Prostate gland (tissue), 2 donors: ENCODE measurements around the gene UBE2D4. TPM values are rescaled to one million over a fixed set of nuclear protein-coding genes. Genes with fewer than 3 reads are reported as not detected.

ENCODE experiments used
- DNase-seq: peaks from one replicate; pipeline ENCODE4 v3.0.0-alpha.2; 2019; ENCODE audit warnings: low spot score
- H3K27ac ChIP-seq, 2 donors: fragments of 200-600 bp; sonication (generic); 2 replicates each; pipeline ENCODE4 v1.5.1; 2017 to 2019
- H3K27me3 ChIP-seq: fragments of 200-600 bp; sonication (generic); replicated peaks from 2 replicates; pipeline ENCODE4 v1.5.1; 2019; ENCODE audit not compliant: insufficient read depth
- H3K36me3 ChIP-seq, 2 donors: fragments of 200-600 bp; sonication (generic); 1 replicate in 1 of 2; 2 replicates in 1 of 2; pipeline versions ENCODE4 v1.5.1 to v1.8.1; 2017 to 2019
- H3K4me1 ChIP-seq: fragments of 200-600 bp; sonication (generic); replicated peaks from 2 replicates; pipeline ENCODE4 v1.5.1; 2019
- H3K4me3 ChIP-seq, 2 donors: fragments of 200-600 bp; sonication (generic); 2 replicates each; pipeline ENCODE4 v1.5.1; 2017 to 2019
- H3K9me3 ChIP-seq: fragments of 200-600 bp; sonication (generic); 2 replicates; pipeline ENCODE4 v1.5.1; 2017
- CTCF ChIP-seq, 4 experiments: fragments of 200-600 bp in 2 of 4; fragments of 450-650 bp in 2 of 4; sonication (generic) in 2 of 4; IDR thresholded peaks; 1 replicate in 3 of 4; 2 replicates in 1 of 4; pipeline ENCODE4 v1.5.1; 2016 to 2019; ENCODE audit warnings: antibody characterized with exemption in 4 of 4, mild to moderate bottlenecking in 2 of 4, moderate library complexity in 2 of 4
- POLR2A ChIP-seq: fragments of 450-650 bp; IDR thresholded peaks from one replicate; pipeline ENCODE4 v1.6.1; 2016; ENCODE audit warnings: antibody characterized with exemption, mild to moderate bottlenecking
- POLR2AphosphoS5 ChIP-seq: sonication (generic); formaldehyde crosslinking; IDR thresholded peaks from one replicate; pipeline ENCODE4 v1.6.1; 2017; ENCODE audit warnings: antibody characterized with exemption
- WGBS: methylation state at CpG from one replicate; pipeline ENCODE4 v1.1.5; 2018; 5-methylcytosine and 5-hydroxymethylcytosine counted together
- intact Hi-C: fragments of 100-400 bp; cut with DNase I; formaldehyde crosslinking; loops from one replicate; pipeline ENCODE4 v1.14.2; 2022
- total RNA-seq, 2 donors: library from RNA; depleted of rRNA; stranded (reverse); fragments of >200 nt; gene quantifications; one replicate each; pipeline ENCODE4 v1.1.0, GENCODE V29; 2016

Gene UBE2D4
- total RNA-seq, 2 donors from 2014 or later, result 17.3 to 22.0 TPM

GRCh38 chr7:43931346-43931745, 5.1 kb downstream of the UBE2D4 start:
- H3K36me3 ChIP-seq, result no peaks in the 10 kb centered on the region
- no peaks in the 10 kb centered on the region for H3K27me3 ChIP-seq
- no peak overlapping the region for H3K4me3 ChIP-seq
- H3K27ac ChIP-seq, result no peak overlapping the region
- intact Hi-C loops, result no loop called here
- DNase-seq, result no peak
- WGBS, result 93% methylated on average over 7 of the region's 7 CpGs
- TF ChIP-seq CTCF (IDR thresholded peaks at IDR 0.05), result no peak
- TF ChIP-seq POLR2AphosphoS5, result no peak
- TF ChIP-seq POLR2A, result no peak
- no peaks in the 10 kb centered on the region for H3K4me1 ChIP-seq
- H3K9me3 ChIP-seq, result no peaks in the 10 kb centered on the region

- Histone ChIP-seq H3K4me1 (no peaks in the 10 kb centered on the region), H3K4me3 (no peak overlapping the region), H3K36me3 (no peaks in the 10 kb centered on the region), H3K27me3 (no peaks in the 10 kb centered on the region), H3K27ac (no peak overlapping the region), H3K9me3 (no peaks in the 10 kb centered on the region)
- 92% methylated on average over 3 of the region's 3 CpGs for WGBS
- TF ChIP-seq CTCF (IDR thresholded peaks at IDR 0.05) (no peak), POLR2A (no peak), POLR2AphosphoS5 (no peak)
- no peak for DNase-seq
- intact Hi-C loops, result no loop called here
These were observed 7.8 kb downstream of the UBE2D4 start for GRCh38 chr7:43933902-43934560.

- 87% methylated on average over 3 of the region's 3 CpGs for WGBS
- H3K9me3 ChIP-seq, result no peaks in the 10 kb centered on the region
- no peaks in the 10 kb centered on the region for H3K4me1 ChIP-seq
- H3K27me3 ChIP-seq, result no peaks in the 10 kb centered on the region
- H3K36me3 ChIP-seq, result no peaks in the 10 kb centered on the region
- intact Hi-C loops, result no loop called here
- TF ChIP-seq CTCF (IDR thresholded peaks at IDR 0.05) (no peak), POLR2A (no peak), POLR2AphosphoS5 (no peak)
- no peak for DNase-seq
- no peak overlapping the region for H3K27ac ChIP-seq
- no peak overlapping the region for H3K4me3 ChIP-seq
These were observed 11.2 kb downstream of the UBE2D4 start for GRCh38 chr7:43937444-43937843.

- TF ChIP-seq POLR2A (no peak), POLR2AphosphoS5 (no peak), CTCF (IDR thresholded peaks at IDR 0.05) (no peak)
- intact Hi-C loops, result no loop called here
- H3K4me1 ChIP-seq, result no peaks in the 10 kb centered on the region
- no peaks in the 10 kb centered on the region for H3K36me3 ChIP-seq
- H3K27me3 ChIP-seq, result no peaks in the 10 kb centered on the region
- H3K9me3 ChIP-seq, result no peaks in the 10 kb centered on the region
- H3K4me3 ChIP-seq, result no peak overlapping the region
- no peak for DNase-seq
- WGBS, result 92% methylated on average over 4 of the region's 4 CpGs
- no peak overlapping the region for H3K27ac ChIP-seq
These were observed 12.8 kb downstream of the UBE2D4 start for GRCh38 chr7:43938892-43939482.

- Histone ChIP-seq H3K36me3 (no peaks in the 10 kb centered on the region), H3K27ac (no peak overlapping the region), H3K9me3 (no peaks in the 10 kb centered on the region), H3K27me3 (no peaks in the 10 kb centered on the region), H3K4me3 (no peak overlapping the region), H3K4me1 (no peaks in the 10 kb centered on the region)
- no peak for DNase-seq
- intact Hi-C loops, result no loop called here
- TF ChIP-seq POLR2A, result no peak
- TF ChIP-seq POLR2AphosphoS5, result no peak
- no peak for TF ChIP-seq CTCF (IDR thresholded peaks at IDR 0.05)
- 89% methylated on average over 3 of the region's 3 CpGs for WGBS
These were observed 16.0 kb downstream of the UBE2D4 start for GRCh38 chr7:43942250-43942649.
